ENCODE measurements around the gene DYSF. TPM values are rescaled to one million over a fixed set of nuclear protein-coding genes. Genes with fewer than 3 reads are reported as not detected.

Gene DYSF
- total RNA-seq, 1 donor from 2014 or later: 82.8 TPM

DNA sequence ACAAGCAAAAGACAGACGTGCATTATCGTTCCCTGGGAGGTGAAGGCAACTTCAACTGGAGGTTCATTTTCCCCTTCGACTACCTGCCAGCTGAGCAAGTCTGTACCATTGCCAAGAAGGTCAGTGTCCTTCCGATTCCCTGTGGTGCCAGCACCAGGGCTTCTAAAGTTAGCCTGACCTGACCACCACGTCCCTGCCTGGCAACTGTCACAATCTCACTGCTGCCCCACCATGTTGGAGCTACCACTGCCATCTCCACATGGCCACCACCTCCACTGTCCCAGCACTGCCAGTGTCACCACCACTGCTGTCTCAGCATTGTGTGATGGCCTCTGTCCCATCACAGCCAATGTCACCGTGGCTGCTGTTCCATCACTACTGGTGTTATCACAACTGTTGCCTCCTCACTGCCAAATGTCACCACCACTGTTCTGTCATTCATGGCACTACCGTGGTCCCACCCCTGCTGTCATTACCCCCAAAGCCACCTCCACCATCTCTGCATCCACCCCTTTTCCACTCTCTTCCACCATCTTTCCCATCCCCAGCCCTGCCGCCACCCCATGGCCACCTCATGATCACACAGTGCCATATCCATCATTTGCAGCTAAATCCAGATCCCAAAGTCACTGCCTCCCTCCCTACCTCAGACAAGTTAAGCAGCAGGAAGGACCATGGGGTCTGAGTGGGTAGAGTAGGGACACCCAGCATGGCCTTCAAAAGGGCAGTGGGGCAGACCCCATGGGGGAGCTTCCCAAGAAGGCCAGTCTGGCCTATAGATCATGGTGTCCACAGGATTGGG is 216.5 kb downstream of the DYSF start:
- intact Hi-C loops (cut with DNase I): no loop called here

DNA sequence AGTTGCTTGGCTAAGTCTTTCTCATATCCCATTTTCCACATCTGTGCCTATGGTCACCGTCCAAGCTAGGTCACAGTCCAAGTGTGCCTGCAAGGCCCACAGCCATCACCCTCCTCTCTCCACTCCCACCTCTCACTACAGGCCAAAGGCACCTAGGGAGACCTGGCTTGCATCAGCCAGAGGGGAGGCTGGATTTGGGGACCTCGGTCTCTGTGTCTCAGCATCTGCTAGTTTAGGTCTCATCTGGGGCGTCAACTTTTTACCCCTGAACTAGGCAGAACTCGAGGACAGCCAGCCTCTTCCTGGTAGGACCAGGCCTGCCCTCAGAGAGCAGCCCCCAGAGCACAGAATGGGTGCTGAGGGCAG is 217.1 kb downstream of the DYSF start:
- intact Hi-C loops (cut with DNase I): no loop called here
- peak; percentile 58 for DNase-seq (ENCODE audit: low spot score)

More for the DNA sequence above, 216.5 kb downstream of the DYSF start:
- peak; percentile 63 for DNase-seq (ENCODE audit: low spot score)

DNA sequence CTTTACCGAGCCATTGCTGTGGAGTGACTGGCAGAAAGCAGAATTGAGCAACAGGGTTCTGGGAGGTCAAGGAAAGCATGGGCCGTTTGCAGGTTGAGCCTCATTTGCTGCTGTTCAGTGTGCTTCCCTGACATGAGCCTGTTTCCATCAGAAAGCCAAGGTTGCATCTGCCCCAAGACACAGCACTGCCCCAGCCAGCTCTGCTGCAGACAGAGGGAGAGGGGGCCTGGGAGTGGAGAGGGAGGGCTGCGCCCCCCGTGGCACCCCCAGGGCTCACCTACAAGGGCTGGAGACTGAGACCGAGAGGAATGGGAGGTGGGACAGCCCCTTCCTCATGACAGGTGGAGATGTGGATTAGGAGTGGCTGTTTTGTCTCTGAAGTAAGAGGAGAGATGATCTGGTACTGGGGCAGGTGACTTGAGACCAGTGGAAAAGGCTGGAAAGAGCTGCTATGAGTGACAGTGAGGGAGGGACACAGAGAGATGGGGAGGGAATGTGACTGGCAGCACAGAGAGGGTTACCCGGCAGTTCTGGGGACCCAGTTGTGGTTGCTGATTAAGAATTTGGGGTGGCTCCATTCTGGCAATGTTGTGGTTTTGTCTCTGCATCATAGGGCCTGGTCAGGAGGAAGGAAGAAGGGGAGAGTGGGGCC is 218.0 kb downstream of the DYSF start:
- intact Hi-C loops (cut with DNase I): no loop called here
- peak; percentile 31 for DNase-seq (ENCODE audit: low spot score)

DNA sequence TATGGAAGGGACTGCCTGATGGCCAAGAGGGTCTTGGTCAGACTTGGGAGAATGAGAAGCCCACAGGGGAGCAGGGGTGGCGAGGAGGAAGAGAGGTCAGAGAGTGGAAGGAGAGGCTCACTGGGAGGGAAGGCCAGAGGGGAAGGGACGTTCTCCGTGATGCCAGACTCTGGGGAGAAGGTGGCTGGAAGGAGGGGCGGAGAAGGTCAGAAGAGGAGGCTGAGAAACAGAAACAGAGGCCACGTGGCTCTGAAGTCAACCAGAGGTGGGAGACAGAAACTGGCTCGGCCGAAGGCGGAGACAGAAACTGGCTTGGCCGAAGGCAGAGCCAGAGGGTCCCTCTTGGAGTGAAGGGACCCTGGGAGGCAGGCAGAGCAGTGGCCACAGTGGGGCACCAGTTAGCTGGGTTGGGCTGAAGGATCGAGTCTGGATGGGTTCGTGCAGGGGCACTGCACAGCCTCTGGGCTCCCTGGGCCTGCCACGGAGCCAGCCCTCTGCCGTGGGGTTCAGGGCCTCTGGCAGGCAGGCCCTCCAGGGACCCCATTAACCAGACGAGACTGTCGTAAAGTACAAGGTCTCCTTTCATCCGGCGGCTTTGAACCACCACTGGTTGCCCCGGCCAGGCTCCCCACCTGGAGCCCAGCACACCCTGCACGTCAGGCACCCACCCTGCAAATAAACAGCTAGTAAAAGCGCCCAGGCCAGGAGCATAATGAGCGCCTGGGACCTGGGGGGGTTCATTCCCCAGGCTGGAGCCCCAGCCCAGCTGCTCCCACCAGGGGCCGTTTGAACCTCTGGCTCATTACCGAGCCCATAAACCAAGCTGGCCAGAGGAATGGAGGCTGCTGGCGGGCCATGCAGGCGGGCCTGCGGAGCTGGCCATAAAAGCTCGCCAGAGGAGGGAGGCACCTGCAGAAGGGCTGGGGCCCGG is 218.8 kb downstream of the DYSF start:
- peak; percentile 61 for DNase-seq (ENCODE audit: low spot score)
- intact Hi-C loops (cut with DNase I): no loop called here

DNA sequence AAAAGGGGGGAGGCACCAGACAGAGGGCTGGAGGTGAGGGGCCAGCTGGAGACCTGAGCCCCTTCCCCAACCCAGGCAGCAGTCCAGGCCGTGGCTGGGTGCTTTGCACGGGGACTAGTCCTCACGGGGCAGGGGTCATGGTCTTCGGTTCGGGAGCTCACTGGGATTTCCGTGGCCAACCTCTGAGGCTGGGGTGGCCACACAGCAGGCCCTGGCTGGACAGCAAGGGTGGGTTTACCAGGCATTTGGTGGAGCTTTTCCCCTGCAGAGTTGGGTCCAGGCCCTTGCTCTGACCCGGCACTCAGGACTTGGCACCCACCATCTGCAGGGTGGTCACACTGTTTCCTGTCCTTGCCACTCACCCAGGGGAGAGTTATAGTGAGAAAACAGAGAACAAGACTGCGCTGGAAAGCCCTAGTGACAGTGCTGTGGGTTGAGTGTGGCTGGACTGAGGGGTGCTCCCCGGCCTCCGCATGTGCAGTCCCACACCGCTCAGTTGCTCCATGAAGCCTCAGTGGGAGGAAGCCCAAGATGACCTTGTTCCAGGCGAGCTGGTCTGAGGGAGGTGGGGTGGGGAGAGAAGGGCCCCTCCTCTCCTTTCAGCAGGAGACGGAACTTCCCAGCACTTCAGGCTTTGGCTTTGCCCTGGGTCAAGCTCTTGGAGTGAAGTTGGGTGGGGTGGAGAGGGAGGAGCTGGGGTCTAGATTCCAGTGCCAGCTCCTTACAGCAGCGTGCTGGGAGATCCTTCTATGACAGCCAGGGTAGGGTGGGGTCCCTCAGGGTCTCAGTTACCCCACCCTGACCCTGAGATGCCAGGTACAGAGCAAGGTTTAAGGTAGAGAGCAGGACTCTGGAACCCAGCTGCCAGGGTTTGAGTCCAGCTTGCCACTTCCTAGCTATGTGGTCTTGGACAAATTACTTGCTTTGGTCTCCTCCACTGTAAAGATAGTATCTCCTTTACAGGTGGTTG is 219.8 kb downstream of the DYSF start:
- intact Hi-C loops (cut with DNase I): no loop called here
- DNase-seq (ENCODE audit: low spot score): peak; percentile 64

DNA sequence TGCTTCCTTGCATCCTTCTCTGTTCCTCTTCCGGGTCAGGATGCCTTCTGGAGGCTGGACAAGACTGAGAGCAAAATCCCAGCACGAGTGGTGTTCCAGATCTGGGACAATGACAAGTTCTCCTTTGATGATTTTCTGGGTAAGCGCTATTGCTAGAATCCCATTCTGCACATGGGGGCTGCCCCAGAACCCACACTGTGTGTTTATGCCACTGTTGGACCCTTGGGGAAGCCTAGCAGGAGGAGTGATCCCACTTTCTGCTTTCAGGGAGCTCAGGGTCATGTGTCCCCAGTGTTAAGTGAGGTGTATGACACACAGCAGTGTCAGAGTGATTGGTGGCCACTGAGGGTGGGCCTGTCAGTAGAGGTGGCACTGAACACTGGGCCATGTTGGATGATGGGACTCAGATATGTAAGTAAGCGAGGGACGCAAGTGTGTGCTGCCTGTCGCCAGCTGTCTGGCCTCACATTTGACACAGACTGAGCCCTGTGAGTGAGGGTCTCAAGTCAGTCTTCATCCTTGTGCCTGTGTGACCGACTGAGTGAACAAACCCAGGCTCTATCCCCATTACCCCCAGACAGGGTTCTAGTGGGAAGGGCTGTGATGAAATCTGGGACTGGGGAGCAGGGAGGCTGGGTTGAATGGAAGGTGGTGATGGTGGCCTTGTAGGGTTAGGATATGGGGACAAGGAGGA is 220.9 kb downstream of the DYSF start:
- intact Hi-C loops (cut with DNase I): no loop called here
- peak; percentile 39 for DNase-seq (ENCODE audit: low spot score)

DNA sequence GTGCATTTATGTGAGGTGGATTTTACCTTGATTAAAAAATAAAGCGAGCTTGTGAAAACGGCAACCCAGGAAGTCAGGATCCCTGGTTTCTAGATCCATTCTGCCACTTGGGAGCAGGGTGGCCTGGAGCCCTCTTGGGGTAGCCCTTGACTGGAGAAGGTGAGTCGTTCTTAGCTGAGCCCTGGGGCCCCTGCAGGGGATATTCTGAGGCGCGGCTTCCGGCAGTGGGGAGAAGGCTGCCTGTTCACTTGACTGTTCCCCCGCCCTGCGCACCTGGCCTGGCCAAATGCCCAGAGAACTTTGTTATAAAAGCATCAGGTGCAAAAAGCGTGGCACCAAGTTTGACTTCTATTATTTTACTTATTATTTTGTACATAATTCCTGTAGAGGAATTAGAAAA is 221.9 kb downstream of the DYSF start:
- DNase-seq (ENCODE audit: low spot score): peak; percentile 41
- intact Hi-C loops (cut with DNase I): no loop called here

DNA sequence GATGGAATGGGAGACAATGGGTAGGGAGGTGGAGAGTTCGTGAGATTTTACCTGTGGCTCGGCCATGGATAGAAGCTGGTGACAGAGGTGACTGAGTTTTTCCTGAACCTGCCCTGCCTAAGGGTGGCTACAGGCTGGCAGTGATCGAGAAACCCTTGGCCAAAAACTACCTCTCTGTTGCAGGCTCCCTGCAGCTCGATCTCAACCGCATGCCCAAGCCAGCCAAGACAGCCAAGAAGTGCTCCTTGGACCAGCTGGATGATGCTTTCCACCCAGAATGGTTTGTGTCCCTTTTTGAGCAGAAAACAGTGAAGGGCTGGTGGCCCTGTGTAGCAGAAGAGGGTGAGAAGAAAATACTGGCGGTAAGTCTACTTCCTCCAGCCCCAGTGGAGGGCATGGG is 225.5 kb downstream of the DYSF start:
- no peak for DNase-seq (ENCODE audit: low spot score)
- intact Hi-C loops (cut with DNase I): no loop called here

DNA sequence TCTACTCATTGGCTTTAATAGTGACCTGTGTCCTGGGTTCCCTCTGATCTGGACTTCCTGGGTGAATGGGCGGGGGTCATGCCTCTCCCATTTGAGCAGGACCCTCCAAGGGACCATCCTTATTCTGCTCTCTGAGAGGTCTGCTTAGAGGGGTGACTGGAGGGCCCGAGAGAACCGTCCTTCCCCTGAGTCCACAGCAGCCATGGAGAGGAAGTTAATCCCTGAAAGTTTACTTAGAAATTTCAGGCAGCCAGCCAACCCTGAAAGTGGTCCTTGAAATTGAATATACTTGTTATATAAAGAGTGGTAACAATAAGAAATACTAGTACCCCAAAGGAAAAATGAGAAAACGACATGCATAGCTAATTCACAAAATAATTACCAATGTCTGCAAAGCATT is 226.1 kb downstream of the DYSF start:
- intact Hi-C loops (cut with DNase I): no loop called here
- peak; percentile 26 for DNase-seq (ENCODE audit: low spot score)

DNA sequence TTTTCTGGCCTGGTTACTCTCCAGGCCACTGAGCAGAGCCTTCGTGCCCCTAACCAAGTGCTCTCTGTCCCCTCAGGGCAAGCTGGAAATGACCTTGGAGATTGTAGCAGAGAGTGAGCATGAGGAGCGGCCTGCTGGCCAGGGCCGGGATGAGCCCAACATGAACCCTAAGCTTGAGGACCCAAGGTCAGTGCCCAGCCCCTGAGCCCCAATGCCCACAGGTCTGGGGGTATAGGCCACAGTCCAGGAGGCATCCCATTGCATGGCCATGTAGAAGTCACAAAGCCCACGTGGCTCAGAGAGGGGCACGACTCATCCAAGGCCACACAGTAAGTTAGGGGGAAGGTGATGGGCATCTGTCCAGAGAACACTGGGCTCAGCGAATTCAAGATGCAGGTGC is 227.6 kb downstream of the DYSF start:
- intact Hi-C loops (cut with DNase I): no loop called here
- DNase-seq (ENCODE audit: low spot score): peak; percentile 44

DNA sequence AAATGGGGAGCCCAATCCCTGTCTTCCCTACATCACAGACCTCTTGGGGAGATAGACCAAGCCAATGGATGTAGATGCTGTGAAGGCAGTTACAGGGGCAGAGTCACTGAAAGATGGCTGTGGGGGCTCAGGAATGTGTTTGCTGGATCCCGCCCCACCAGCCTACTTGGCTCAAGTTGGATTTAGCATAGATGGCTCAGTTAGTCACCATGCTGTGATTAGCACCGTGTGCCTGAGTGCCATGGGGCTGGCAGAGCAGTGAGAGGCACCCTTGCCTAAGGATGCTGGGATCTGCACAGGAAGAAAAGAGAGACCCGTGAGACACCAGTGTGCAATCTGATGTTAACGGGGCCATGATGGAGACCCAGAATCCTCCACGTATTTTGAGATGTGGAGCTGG is 228.3 kb downstream of the DYSF start:
- peak; percentile 41 for DNase-seq (ENCODE audit: low spot score)
- intact Hi-C loops (cut with DNase I): no loop called here

DNA sequence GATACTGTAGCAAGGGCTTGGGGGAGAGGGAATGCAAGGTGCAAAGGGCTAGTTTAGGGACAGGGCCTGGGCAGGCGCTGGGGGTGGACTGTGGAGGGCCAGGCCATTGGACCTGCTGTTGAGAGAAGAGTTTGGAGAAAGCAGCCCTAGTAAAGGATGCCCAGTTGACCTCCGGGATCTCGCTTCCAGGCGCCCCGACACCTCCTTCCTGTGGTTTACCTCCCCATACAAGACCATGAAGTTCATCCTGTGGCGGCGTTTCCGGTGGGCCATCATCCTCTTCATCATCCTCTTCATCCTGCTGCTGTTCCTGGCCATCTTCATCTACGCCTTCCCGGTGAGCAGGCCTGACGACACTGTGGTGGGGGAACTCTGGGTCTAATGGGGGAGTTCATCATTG is 229.0 kb downstream of the DYSF start:
- DNase-seq (ENCODE audit: low spot score): peak; percentile 51
- intact Hi-C loops (cut with DNase I): no loop called here

DNA sequence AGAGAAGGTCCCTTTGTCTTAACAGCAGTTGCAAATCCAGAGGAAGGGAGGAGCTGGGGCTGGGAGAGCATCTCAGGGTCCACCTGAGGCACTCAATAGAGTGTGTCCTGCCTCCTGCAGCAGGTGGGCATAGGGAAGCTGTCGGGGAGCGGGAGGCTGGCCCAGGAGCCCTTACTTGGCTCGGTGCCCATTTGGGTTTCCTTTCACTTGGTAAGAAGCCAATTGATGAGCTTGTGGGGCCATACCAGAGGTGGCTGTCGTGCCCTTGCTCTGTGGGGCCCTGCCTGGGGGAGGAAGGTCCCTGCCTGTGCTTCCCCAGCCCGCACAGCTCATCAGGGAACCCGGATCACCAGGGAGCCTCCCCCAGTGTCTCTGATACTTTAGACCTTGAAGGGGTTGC is 229.7 kb downstream of the DYSF start:
- DNase-seq (ENCODE audit: low spot score): peak; percentile 73
- intact Hi-C loops (cut with DNase I): no loop called here

DNA sequence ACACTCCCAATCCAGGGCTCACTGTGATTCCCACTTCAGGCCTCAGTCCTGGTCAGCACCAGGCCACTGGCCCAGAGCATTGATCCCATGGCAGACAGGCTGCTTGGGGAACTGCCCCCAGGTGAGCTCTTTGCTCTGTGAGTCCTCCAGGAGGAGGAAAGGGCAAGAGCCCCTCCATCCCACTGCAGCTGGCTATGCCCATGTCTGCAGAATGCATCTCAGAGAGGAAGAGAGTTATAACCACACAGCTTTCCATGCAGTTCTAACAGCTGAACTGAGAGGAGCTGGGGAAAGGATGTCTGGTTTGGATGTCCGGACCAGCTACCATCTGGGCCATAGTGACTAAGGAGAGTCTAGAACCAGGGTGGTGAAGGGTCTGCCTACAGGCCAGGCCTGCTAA is 230.3 kb downstream of the DYSF start:
- peak; percentile 60 for DNase-seq (ENCODE audit: low spot score)
- intact Hi-C loops (cut with DNase I): loop anchor here (2.0 kb wide), 1 partner anchor 17 kb away; no protein-coding TSS in a partner anchor

DNA sequence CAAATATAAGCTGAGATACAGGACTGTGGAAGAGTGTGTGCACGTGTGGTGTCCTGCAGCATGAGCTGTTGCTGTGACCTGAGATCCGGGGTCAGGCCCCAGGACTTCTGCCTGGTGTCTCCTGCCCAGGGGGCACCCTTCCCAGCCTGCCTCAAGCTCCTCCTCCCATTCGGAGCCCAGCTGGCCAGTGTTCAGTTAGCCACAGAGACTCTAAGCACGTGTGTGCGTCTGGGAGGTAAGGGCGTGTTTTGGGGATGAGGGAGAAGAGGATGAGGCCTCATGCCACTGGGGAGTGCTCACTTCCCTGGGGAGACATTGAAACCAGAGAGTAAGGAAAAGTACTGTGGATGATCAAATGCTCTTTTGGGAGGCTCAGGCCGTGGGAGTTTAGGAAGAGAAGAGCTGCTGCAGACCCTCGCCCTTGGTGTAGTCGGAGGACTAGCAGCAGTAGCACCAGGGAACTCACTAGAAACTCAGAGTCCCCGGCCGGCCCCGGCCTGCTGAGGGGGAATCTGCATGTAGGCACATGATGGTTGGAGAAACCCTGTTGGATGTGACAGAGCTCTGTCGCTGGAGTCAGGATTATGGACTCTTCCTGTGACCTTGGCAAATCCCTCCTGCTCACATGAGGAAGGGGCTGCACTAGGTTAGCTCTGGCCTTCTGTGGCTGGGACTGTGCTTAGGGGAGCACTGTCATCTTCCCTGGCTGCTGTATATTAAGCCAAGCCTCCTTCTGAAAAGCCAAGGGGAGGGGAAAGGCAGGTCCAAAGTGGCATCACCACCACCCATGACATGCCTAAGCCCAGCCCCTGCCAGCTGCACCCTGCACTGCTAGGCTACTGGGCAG is 231.1 kb downstream of the DYSF start:
- peak; percentile 70 for DNase-seq (ENCODE audit: low spot score)

DNA sequence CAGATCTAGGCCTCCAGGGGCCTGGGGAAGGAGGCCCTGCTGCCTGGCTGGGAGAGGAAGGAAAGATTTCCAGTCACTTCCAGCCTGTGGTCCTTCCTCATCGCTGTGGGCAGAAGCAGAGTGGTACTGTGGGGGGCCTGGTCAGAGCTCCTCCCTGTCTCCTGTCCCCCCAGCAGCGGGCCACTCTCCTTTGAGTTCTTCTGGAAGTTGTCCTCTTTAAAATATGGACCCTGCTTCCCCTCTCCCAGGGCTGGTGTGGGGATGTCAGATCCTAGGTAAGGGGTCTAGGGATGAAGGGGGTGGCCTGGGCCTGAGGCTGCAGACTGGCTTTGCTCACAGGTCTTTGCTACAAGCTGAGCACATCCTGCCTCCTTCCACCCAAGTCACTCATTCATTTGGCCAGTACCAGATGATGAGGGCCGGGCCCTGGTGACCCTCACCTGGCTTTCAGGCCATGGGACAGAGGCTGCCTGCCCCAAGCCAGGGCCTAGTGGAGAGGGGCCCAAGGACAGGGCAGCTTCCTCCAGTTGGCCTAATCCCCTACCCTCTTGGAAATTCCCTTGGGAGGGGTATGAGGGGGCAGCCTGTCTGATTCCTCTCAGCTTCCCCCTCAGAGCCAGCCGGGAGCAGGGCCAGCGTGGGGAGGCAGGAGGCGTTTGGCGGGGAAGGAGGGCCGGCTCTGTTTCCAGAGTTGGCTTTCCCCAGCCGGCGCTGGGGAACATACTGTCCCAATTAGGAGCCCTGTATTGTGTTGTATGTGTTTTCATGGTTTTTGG is 231.9 kb downstream of the DYSF start:
- DNase-seq (ENCODE audit: low spot score): no peak
- intact Hi-C loops (cut with DNase I): loop anchor here (2.0 to 5.0 kb wide), 2 partner anchors 16 to 68 kb away; no protein-coding TSS in a partner anchor

More for the DNA sequence above, 231.1 kb downstream of the DYSF start:
- intact Hi-C loops (cut with DNase I): loop anchor here (2.0 to 5.0 kb wide), 2 partner anchors 16 to 67 kb away; no protein-coding TSS in a partner anchor

Data from cardiac septum (tissue), 1 donor.